Ishikawa (cell line): ENCODE data around the gene RASSF5.

Experiments used
- FOXM1 ChIP-seq: IDR thresholded peaks from 2 replicates; pipeline ENCODE4 v1.6.1; 2012; ENCODE audit warnings: low read depth, borderline replicate concordance
- REST ChIP-seq: IDR thresholded peaks from 2 replicates; pipeline ENCODE4 v1.6.1; 2012; ENCODE audit warnings: low read depth, mild to moderate bottlenecking
- TCF12 ChIP-seq: IDR thresholded peaks from 2 replicates; pipeline ENCODE4 v1.6.1; 2012; ENCODE audit warnings: low read depth

GRCh38 chr1:206535853-206536188 is 28.5 kb downstream of the RASSF5 start:
- TF ChIP-seq REST (no peak), FOXM1 (no peak), TCF12 (no peak)
